ENCODE results near the gene OR10H1. TPM values are rescaled to one million over a fixed set of nuclear protein-coding genes. Genes with fewer than 3 reads are reported as not detected.
"Not testable (repeated sequence)": the region's sequence is repeated elsewhere in the genome, so short reads cannot be mapped to it uniquely, and the experiment has no call there.

Gene OR10H1
- total RNA-seq, 1 experiment from 2014 or later, result not detected

- H3K9me3 ChIP-seq (ENCODE audit: low read length), result no peaks in the 10 kb centered on the region
- no peak overlapping the region for H2AFZ ChIP-seq (ENCODE audit: low read length)
- H4K20me1 ChIP-seq (ENCODE audit: insufficient read depth, low read depth, low read length), result no peaks in the 10 kb centered on the region
Observed at GRCh38 chr19:15776264-15776663, 39.2 kb downstream of the OR10H1 start.

GRCh38 chr19:15775249-15775648 is 40.2 kb downstream of the OR10H1 start:
- no peak for DNase-seq
- no peaks in the 10 kb centered on the region for H3K36me3 ChIP-seq (ENCODE audit: insufficient read depth, low read length)
- no peaks in the 10 kb centered on the region for H3K79me2 ChIP-seq (ENCODE audit: low read length)
- H3K9me3 ChIP-seq (ENCODE audit: low read length), result no peaks in the 10 kb centered on the region
- no peak overlapping the region for H3K4me2 ChIP-seq (ENCODE audit: low read depth, low read length, poor library complexity, severe bottlenecking)
- H3K27ac ChIP-seq (ENCODE audit: low read length), result no peak overlapping the region
- H3K4me3 ChIP-seq (ENCODE audit: low read length), result no peak overlapping the region
- no peaks in the 10 kb centered on the region for H3K4me1 ChIP-seq (ENCODE audit: low read length)
- H3K9ac ChIP-seq (ENCODE audit: low read length), result no peak overlapping the region
- H4K20me1 ChIP-seq (ENCODE audit: insufficient read depth, low read depth, low read length), result no peaks in the 10 kb centered on the region
- no peak overlapping the region for H2AFZ ChIP-seq (ENCODE audit: low read length)
- H3K27me3 ChIP-seq (ENCODE audit: low read length), result no peaks in the 10 kb centered on the region
- H3K9me2 ChIP-seq (replicated peaks; ENCODE audit: insufficient read depth, low read length), result no peaks in the 10 kb centered on the region

More at GRCh38 chr19:15776264-15776663, 39.2 kb downstream of the OR10H1 start:
- H3K79me2 ChIP-seq (ENCODE audit: low read length), result no peaks in the 10 kb centered on the region
- H3K36me3 ChIP-seq (ENCODE audit: insufficient read depth, low read length), result no peaks in the 10 kb centered on the region
- no peaks in the 10 kb centered on the region for H3K27me3 ChIP-seq (ENCODE audit: low read length)
- H3K9ac ChIP-seq (ENCODE audit: low read length), result no peak overlapping the region
- H3K9me2 ChIP-seq (replicated peaks; ENCODE audit: insufficient read depth, low read length), result no peaks in the 10 kb centered on the region
- H3K4me3 ChIP-seq (ENCODE audit: low read length), result no peak overlapping the region
- no peak overlapping the region for H3K4me2 ChIP-seq (ENCODE audit: low read depth, low read length, poor library complexity, severe bottlenecking)
- no peaks in the 10 kb centered on the region for H3K4me1 ChIP-seq (ENCODE audit: low read length)
- H3K27ac ChIP-seq (ENCODE audit: low read length), result no peak overlapping the region
- DNase-seq, result no peak

DNA sequence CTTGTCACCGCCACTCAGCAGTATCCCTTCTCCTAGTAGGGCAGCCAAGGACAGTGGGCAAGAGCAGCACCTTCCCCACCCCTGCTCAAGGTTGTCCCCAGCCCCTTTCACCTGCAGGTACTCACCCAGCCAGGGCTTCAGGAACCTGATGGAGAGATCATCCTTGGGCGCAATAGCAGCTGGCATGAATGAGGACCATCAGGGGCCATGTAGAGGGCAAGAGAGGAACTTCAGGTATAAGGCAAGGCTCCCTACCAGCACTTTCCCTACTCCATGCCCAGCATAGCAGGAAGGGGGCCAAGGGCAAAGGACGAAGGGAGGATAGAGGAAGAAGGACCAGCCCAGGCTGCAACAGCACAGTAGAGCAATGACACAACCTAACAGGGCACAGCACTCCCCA is 41.3 kb downstream of the OR10H1 start:
- H3K36me3 ChIP-seq (ENCODE audit: insufficient read depth, low read length); H2AFZ ChIP-seq (ENCODE audit: low read length); H3K9me2 ChIP-seq (replicated peaks; ENCODE audit: insufficient read depth, low read length); DNase-seq; H3K79me2 ChIP-seq (ENCODE audit: low read length); H3K4me3 ChIP-seq (ENCODE audit: low read length); H3K27me3 ChIP-seq (ENCODE audit: low read length); H3K9me3 ChIP-seq (ENCODE audit: low read length); H3K4me2 ChIP-seq (ENCODE audit: low read depth, low read length, poor library complexity, severe bottlenecking); H3K9ac ChIP-seq (ENCODE audit: low read length); H3K4me1 ChIP-seq (ENCODE audit: low read length); H4K20me1 ChIP-seq (ENCODE audit: insufficient read depth, low read depth, low read length); H3K27ac ChIP-seq (ENCODE audit: low read length): not testable (repeated sequence)

DNA sequence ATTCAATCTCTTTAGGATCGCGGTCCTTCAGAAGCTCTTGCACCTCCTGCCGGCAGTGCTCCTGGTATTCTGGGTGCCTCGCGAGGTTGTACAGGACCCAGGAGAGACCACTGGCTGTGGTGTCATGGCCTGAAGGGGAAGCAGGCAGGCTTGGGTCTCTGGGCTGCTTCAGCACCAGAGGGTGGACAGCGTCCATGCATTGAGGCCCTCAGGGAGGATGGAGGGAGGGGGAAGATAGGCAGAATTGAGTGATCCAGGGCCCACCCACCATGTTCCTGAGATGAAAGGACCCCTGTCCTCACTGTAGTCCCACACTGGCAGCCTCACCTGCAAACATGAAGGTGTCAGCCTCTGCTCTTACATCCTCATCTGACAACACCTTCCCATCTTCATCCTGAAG is 45.9 kb downstream of the OR10H1 start:
- Histone ChIP-seq H3K27me3 (ENCODE audit: low read length) (no peaks in the 10 kb centered on the region), H3K4me3 (ENCODE audit: low read length) (no peak overlapping the region), H3K4me2 (ENCODE audit: low read depth, low read length, poor library complexity, severe bottlenecking) (no peak overlapping the region), H3K27ac (ENCODE audit: low read length) (no peak overlapping the region), H3K9ac (ENCODE audit: low read length) (no peak overlapping the region), H3K4me1 (ENCODE audit: low read length) (no peaks in the 10 kb centered on the region), H3K9me3 (ENCODE audit: low read length) (no peaks in the 10 kb centered on the region), H4K20me1 (ENCODE audit: insufficient read depth, low read depth, low read length) (no peaks in the 10 kb centered on the region), H2AFZ (ENCODE audit: low read length) (no peak overlapping the region), H3K9me2 (replicated peaks; ENCODE audit: insufficient read depth, low read length) (no peaks in the 10 kb centered on the region), H3K36me3 (ENCODE audit: insufficient read depth, low read length) (no peaks in the 10 kb centered on the region), H3K79me2 (ENCODE audit: low read length) (no peaks in the 10 kb centered on the region)
- DNase-seq, result peak; percentile 48

GRCh38 chr19:15759962-15760565 is 55.4 kb downstream of the OR10H1 start:
- H3K9me2 ChIP-seq (replicated peaks; ENCODE audit: insufficient read depth, low read length), result no peaks in the 10 kb centered on the region

GRCh38 chr19:15758379-15758778 is 57.1 kb downstream of the OR10H1 start:
- Histone ChIP-seq H3K9me3 (ENCODE audit: low read length) (no peaks in the 10 kb centered on the region), H3K27ac (ENCODE audit: low read length) (no peak overlapping the region), H2AFZ (ENCODE audit: low read length) (no peak overlapping the region), H3K4me1 (ENCODE audit: low read length) (no peaks in the 10 kb centered on the region), H3K9ac (ENCODE audit: low read length) (no peak overlapping the region), H3K4me2 (ENCODE audit: low read depth, low read length, poor library complexity, severe bottlenecking) (no peak overlapping the region), H3K79me2 (ENCODE audit: low read length) (no peaks in the 10 kb centered on the region), H3K9me2 (replicated peaks; ENCODE audit: insufficient read depth, low read length) (no peaks in the 10 kb centered on the region), H3K4me3 (ENCODE audit: low read length) (no peak overlapping the region), H3K36me3 (ENCODE audit: insufficient read depth, low read length) (no peaks in the 10 kb centered on the region), H3K27me3 (ENCODE audit: low read length) (no peaks in the 10 kb centered on the region), H4K20me1 (ENCODE audit: insufficient read depth, low read depth, low read length) (0 out of 2 replicates have a peak, but pooled peaks cover 4% of the 10 kb centered on the region)
- DNase-seq, result no peak

More at GRCh38 chr19:15759962-15760565, 55.4 kb downstream of the OR10H1 start:
- Histone ChIP-seq H4K20me1 (ENCODE audit: insufficient read depth, low read depth, low read length) (0 out of 2 replicates have a peak, but pooled peaks cover 4% of the 10 kb centered on the region), H2AFZ (ENCODE audit: low read length) (no peak overlapping the region), H3K4me1 (ENCODE audit: low read length) (no peaks in the 10 kb centered on the region), H3K9me3 (ENCODE audit: low read length) (no peaks in the 10 kb centered on the region), H3K9ac (ENCODE audit: low read length) (no peak overlapping the region), H3K36me3 (ENCODE audit: insufficient read depth, low read length) (no peaks in the 10 kb centered on the region), H3K79me2 (ENCODE audit: low read length) (no peaks in the 10 kb centered on the region), H3K27me3 (ENCODE audit: low read length) (no peaks in the 10 kb centered on the region), H3K4me2 (ENCODE audit: low read depth, low read length, poor library complexity, severe bottlenecking) (no peak overlapping the region), H3K4me3 (ENCODE audit: low read length) (no peak overlapping the region), H3K27ac (ENCODE audit: low read length) (no peak overlapping the region)
- DNase-seq, result peak; percentile 70

Other genes starting within 250 kb of the OR10H1 start
- gene CYP4F8, start 200.4 kb downstream of the OR10H1 start, total RNA-seq (2014; rRNA removed; shearing (Covaris generic); ENCODE audit: low replicate concordance), result not detected in 2 replicates
- gene CYP4F3, start 174.8 kb downstream of the OR10H1 start, total RNA-seq (2014; rRNA removed; shearing (Covaris generic); ENCODE audit: low replicate concordance), result not detected in 2 replicates
- not detected in 2 replicates for gene CYP4F12, start 142.6 kb downstream of the OR10H1 start, total RNA-seq (2014; rRNA removed; shearing (Covaris generic); ENCODE audit: low replicate concordance)
- not detected in 2 replicates for gene OR10H2, start 87.6 kb downstream of the OR10H1 start, total RNA-seq (2014; rRNA removed; shearing (Covaris generic); ENCODE audit: low replicate concordance)
- gene OR10H3, start 77.7 kb downstream of the OR10H1 start, total RNA-seq (2014; rRNA removed; shearing (Covaris generic); ENCODE audit: low replicate concordance), result not detected in 2 replicates
- not detected in 2 replicates for gene OR10H5, start 28.0 kb downstream of the OR10H1 start, total RNA-seq (2014; rRNA removed; shearing (Covaris generic); ENCODE audit: low replicate concordance)
- not detected in 2 replicates for gene CYP4F2, start 82.4 kb upstream of the OR10H1 start, total RNA-seq (2014; rRNA removed; shearing (Covaris generic); ENCODE audit: low replicate concordance)
- not detected in 2 replicates for gene CYP4F11, start 118.9 kb upstream of the OR10H1 start, total RNA-seq (2014; rRNA removed; shearing (Covaris generic); ENCODE audit: low replicate concordance)
- gene OR10H4, start 133.3 kb upstream of the OR10H1 start, total RNA-seq (2014; rRNA removed; shearing (Covaris generic); ENCODE audit: low replicate concordance), result not detected in 2 replicates

Data from Karpas-422 (cell line).